ENCODE results near the gene COA1. TPM values are rescaled to one million over a fixed set of nuclear protein-coding genes. Genes with fewer than 3 reads are reported as not detected.

Gene COA1
- total RNA-seq, 4 donors from 2014 or later = 25.9 to 36.0 (median 31.1) TPM

DNA sequence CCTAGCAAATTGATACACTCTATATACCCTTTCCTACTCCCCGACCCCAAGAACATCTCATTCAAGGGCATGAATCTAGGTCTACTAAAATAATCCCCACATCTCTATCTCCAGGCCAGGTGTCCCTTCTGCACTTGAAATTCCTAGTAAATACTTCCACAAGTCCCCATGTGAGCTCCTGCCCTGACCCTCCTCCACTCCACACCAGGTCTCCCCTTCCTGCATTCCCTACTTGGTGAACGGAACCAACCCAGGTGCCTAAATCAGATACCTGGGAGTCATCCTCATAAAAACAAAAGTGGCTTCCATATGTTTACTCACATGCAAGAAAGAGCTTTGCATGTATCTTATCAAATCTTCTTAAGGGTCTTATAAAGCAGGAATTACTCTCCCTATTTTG, 69.2 kb downstream of the COA1 start:
- no peak overlapping the region for H3K4me3 ChIP-seq (ENCODE audit: low read depth, poor library complexity, severe bottlenecking)
- intact Hi-C loops (cut with DNase I; ENCODE audit: low total_unique reads) = no loop called here
- TF ChIP-seq POLR2A (IDR thresholded peaks at IDR 0.05) = no peak
- TF ChIP-seq, protein P1, sequence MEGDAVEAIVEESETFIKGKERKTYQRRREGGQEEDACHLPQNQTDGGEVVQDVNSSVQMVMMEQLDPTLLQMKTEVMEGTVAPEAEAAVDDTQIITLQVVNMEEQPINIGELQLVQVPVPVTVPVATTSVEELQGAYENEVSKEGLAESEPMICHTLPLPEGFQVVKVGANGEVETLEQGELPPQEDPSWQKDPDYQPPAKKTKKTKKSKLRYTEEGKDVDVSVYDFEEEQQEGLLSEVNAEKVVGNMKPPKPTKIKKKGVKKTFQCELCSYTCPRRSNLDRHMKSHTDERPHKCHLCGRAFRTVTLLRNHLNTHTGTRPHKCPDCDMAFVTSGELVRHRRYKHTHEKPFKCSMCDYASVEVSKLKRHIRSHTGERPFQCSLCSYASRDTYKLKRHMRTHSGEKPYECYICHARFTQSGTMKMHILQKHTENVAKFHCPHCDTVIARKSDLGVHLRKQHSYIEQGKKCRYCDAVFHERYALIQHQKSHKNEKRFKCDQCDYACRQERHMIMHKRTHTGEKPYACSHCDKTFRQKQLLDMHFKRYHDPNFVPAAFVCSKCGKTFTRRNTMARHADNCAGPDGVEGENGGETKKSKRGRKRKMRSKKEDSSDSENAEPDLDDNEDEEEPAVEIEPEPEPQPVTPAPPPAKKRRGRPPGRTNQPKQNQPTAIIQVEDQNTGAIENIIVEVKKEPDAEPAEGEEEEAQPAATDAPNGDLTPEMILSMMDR (IDR thresholded peaks at IDR 0.05) = no peak
- WGBS, 2 donors = 94 to 96% methylated on average over 2 of the region's 2 CpGs
- DNase-seq (ENCODE audit: low spot score in 2 of 2) = no peak

- TF ChIP-seq POLR2A (IDR thresholded peaks at IDR 0.05) = no peak
- TF ChIP-seq, protein P1 (IDR thresholded peaks at IDR 0.05) = no peak
- intact Hi-C loops (cut with DNase I; ENCODE audit: low total_unique reads) = no loop called here
- no peak overlapping the region for H3K4me3 ChIP-seq (ENCODE audit: low read depth, poor library complexity, severe bottlenecking)
- no peak for DNase-seq (ENCODE audit: low spot score in 2 of 2)
Measured at GRCh38 chr7:43659549-43659896, 69.8 kb downstream of the COA1 start.

DNA sequence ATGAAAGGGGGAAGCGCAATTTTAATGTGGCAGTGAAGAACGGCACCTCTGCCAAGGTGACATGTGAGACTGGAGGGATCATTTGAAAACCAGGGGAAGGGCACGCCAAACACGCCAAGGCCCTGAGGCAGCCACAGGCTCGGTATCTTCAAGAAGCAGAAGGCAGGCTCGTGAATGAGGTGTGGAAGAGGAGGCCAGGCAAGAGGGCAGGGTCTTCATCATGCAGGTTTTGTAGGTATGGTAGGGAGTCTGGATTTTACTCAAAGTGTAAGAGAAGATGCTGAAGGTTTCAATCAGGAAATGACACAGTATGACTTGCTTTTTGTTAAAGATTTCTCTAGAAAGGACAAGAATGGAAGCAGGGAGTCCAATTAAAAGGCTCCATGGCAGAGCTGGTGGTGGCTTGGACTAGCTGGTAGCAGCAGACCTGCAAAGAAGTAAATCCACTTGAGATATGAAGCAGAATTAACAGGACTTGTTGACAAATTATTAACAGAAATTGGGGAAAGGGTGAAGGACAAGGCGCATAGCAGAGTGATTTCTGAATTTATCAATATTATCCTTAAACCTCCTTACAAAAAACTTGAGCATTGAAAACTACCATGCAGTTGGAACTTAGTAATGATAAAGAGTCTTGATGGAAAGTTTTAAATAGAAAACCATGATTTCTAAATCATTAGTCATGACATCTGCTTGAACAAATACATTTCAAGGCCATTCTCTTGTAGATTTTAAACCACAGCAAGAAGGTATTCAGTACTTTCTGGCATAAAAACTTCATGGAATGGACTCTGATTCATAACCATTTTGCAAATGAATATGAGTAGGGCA, 70.4 kb downstream of the COA1 start:
- intact Hi-C loops (cut with DNase I; ENCODE audit: low total_unique reads) = no loop called here
- H3K4me3 ChIP-seq (ENCODE audit: low read depth, poor library complexity, severe bottlenecking) = no peak overlapping the region
- DNase-seq (ENCODE audit: low spot score in 2 of 2) = no peak
- no peak for TF ChIP-seq POLR2A (IDR thresholded peaks at IDR 0.05)
- TF ChIP-seq, protein P1 (IDR thresholded peaks at IDR 0.05) = no peak
- WGBS, 2 donors = 72 to 90% methylated on average over 7 of the region's 7 CpGs

- TF ChIP-seq, protein P1 (IDR thresholded peaks at IDR 0.05) = no peak
- TF ChIP-seq POLR2A (IDR thresholded peaks at IDR 0.05) = no peak
- WGBS, 2 donors = 98 to 99% methylated on average over 2 of the region's 2 CpGs
- DNase-seq (ENCODE audit: low spot score in 2 of 2) = no peak
- intact Hi-C loops (cut with DNase I; ENCODE audit: low total_unique reads) = no loop called here
- H3K4me3 ChIP-seq (ENCODE audit: low read depth, poor library complexity, severe bottlenecking) = no peak overlapping the region
Measured at GRCh38 chr7:43656997-43657396, 72.3 kb downstream of the COA1 start.

DNA sequence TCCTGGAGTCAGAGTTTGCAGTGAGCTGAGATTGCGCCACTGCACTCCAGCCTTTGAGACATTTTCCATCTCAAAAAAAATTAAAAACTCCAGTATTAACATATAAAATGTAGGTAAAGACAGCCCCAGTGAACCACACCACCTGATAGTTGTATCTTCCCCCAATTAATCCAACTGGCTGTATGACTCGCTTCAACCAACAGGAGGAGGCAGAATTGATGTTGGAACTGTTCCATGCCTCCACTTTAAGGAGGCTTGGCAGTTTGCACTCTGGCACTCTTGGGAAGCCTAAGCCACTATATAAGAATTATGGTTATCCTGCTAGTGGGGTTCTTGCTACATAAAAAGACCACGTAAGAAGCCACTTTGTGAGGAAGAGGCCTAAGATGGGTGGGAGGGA, 73.7 kb downstream of the COA1 start:
- intact Hi-C loops (cut with DNase I; ENCODE audit: low total_unique reads) = no loop called here
- WGBS, 2 donors = 95 to 97% methylated on average over 3 of the region's 3 CpGs
- H3K4me3 ChIP-seq (ENCODE audit: low read depth, poor library complexity, severe bottlenecking) = no peak overlapping the region
- no peak for DNase-seq (ENCODE audit: low spot score in 2 of 2)
- TF ChIP-seq, protein P1 (IDR thresholded peaks at IDR 0.05) = no peak

All from lower leg skin (tissue), 4 donors.